Mesendoderm (in vitro differentiated cells): ENCODE data around the gene DAGLA.

Source experiments
- DNase-seq: peaks from one replicate; pipeline ENCODE4 v3.0.0; 2013
- H2AK5ac ChIP-seq: 2 replicates; pipeline ENCODE4 v1.6.1; 2013; ENCODE audit warnings: low read length, inconsistent platforms
- H2BK120ac ChIP-seq: 2 replicates; pipeline ENCODE4 v1.6.1; 2013; ENCODE audit warnings: low read depth, mild to moderate bottlenecking, low read length, moderate library complexity, mixed read lengths
- H2BK15ac ChIP-seq: replicated peaks from 2 replicates; pipeline ENCODE4 v1.6.1; 2013; ENCODE audit warnings: low read depth, mild to moderate bottlenecking, moderate library complexity
- H2BK5ac ChIP-seq: 2 replicates; pipeline ENCODE4 v1.6.1; 2013; ENCODE audit warnings: low read length, inconsistent platforms
- H3K18ac ChIP-seq: 2 replicates; pipeline ENCODE4 v1.6.1; 2013; ENCODE audit warnings: mild to moderate bottlenecking, low read length, mixed read lengths
- H3K23ac ChIP-seq: one replicate; pipeline ENCODE4 v1.6.1; 2013; ENCODE audit warnings: low read length
- H3K27ac ChIP-seq: 2 replicates; pipeline ENCODE4 v1.5.1; 2013; ENCODE audit warnings: low read depth, mild to moderate bottlenecking, inconsistent platforms, low read length, moderate library complexity
- H3K27me3 ChIP-seq: 2 replicates; pipeline ENCODE4 v1.6.1; 2013; ENCODE audit warnings: low read length, control low read depth, mild to moderate bottlenecking, inconsistent platforms; ENCODE audit not compliant: insufficient read depth, poor library complexity
- H3K36me3 ChIP-seq: 2 replicates; pipeline ENCODE4 v1.6.1; 2013; ENCODE audit warnings: low read length, inconsistent platforms; ENCODE audit not compliant: control insufficient read depth, insufficient read depth
- H3K4ac ChIP-seq: one replicate; pipeline ENCODE4 v1.6.1; 2013; ENCODE audit warnings: low read depth, mild to moderate bottlenecking, low read length, moderate library complexity
- H3K4me1 ChIP-seq: 2 replicates; pipeline ENCODE4 v1.6.1; 2013; ENCODE audit warnings: low read depth, low read length, inconsistent platforms; ENCODE audit not compliant: control insufficient read depth
- H3K4me2 ChIP-seq: 2 replicates; pipeline ENCODE4 v1.6.1; 2013; ENCODE audit warnings: low read length
- H3K4me3 ChIP-seq: 2 replicates; pipeline ENCODE4 v1.5.1; 2013; ENCODE audit warnings: mild to moderate bottlenecking, low read length
- H3K56ac ChIP-seq: one replicate; pipeline ENCODE4 v1.6.1; 2013; ENCODE audit warnings: low read length
- H3K79me1 ChIP-seq: 2 replicates; pipeline ENCODE4 v1.6.1; 2013; ENCODE audit warnings: low read length, inconsistent platforms
- H3K79me2 ChIP-seq: 2 replicates; pipeline ENCODE4 v1.6.1; 2013; ENCODE audit warnings: mild to moderate bottlenecking, low read length; ENCODE audit not compliant: control insufficient read depth, insufficient read depth
- H3K9ac ChIP-seq: 2 replicates; pipeline ENCODE4 v1.6.1; 2013; ENCODE audit warnings: low read length, inconsistent platforms
- H4K5ac ChIP-seq: one replicate; pipeline ENCODE4 v1.6.1; 2013; ENCODE audit warnings: low read length
- H4K8ac ChIP-seq: one replicate; pipeline ENCODE4 v1.6.1; 2013; ENCODE audit warnings: low read depth, mild to moderate bottlenecking, control low read depth, low read length, moderate library complexity
- WGBS: extraction: QIAGEN DNeasy Blood & Tissue Kit; methylation state at CpG from one replicate; pipeline ENCODE4 v1.1.7; 2013; ENCODE audit warnings: low lambda C conversion rate, missing lambda C conversion rate; ENCODE audit not compliant: insufficient coverage; ENCODE audit errors: extremely low coverage; 5-methylcytosine and 5-hydroxymethylcytosine counted together

DAGLA gene

GRCh38 chr11:61706452-61707400, 26.5 kb downstream of the DAGLA start:
- Histone ChIP-seq H3K79me1 (no peaks in the 10 kb centered on the region), H3K4me2 (no peak overlapping the region), H3K36me3 (no peaks in the 10 kb centered on the region), H3K56ac (no peak overlapping the region), H3K23ac (no peak overlapping the region), H2BK120ac (no peak overlapping the region), H3K27ac (no peak overlapping the region), H3K4me1 (no peaks in the 10 kb centered on the region), H3K79me2 (no peaks in the 10 kb centered on the region), H3K4ac (no peak overlapping the region), H3K18ac (no peak overlapping the region), H2AK5ac (no peak overlapping the region), H3K27me3 (no peaks in the 10 kb centered on the region), H2BK5ac (no peak overlapping the region), H4K8ac (no peak overlapping the region), H3K9ac (no peak overlapping the region), H2BK15ac (no peak overlapping the region), H3K4me3 (no peak overlapping the region), H4K5ac (no peak overlapping the region)
- DNase-seq, result no peak
- WGBS, result no CpG with 5 or more reads among the region's 27 CpGs

- no CpG with 5 or more reads among the region's 9 CpGs for WGBS
- no peaks in the 10 kb centered on the region for H3K27me3 ChIP-seq
- H3K27ac ChIP-seq, result no peak overlapping the region
- H3K18ac ChIP-seq, result no peak overlapping the region
- no peak overlapping the region for H3K9ac ChIP-seq
- no peaks in the 10 kb centered on the region for H3K79me1 ChIP-seq
- H2BK120ac ChIP-seq, result no peak overlapping the region
- no peak overlapping the region for H3K4me2 ChIP-seq
- H3K23ac ChIP-seq, result no peak overlapping the region
- no peak overlapping the region for H3K4ac ChIP-seq
- no peak overlapping the region for H4K5ac ChIP-seq
- no peak overlapping the region for H3K4me3 ChIP-seq
- no peak for DNase-seq
- no peak overlapping the region for H3K56ac ChIP-seq
- no peaks in the 10 kb centered on the region for H3K36me3 ChIP-seq
- H3K79me2 ChIP-seq, result no peaks in the 10 kb centered on the region
- H2BK15ac ChIP-seq, result no peak overlapping the region
- no peaks in the 10 kb centered on the region for H3K4me1 ChIP-seq
- no peak overlapping the region for H2AK5ac ChIP-seq
- H4K8ac ChIP-seq, result no peak overlapping the region
- H2BK5ac ChIP-seq, result no peak overlapping the region
These were observed 27.4 kb downstream of the DAGLA start for GRCh38 chr11:61707574-61707973.

DNA sequence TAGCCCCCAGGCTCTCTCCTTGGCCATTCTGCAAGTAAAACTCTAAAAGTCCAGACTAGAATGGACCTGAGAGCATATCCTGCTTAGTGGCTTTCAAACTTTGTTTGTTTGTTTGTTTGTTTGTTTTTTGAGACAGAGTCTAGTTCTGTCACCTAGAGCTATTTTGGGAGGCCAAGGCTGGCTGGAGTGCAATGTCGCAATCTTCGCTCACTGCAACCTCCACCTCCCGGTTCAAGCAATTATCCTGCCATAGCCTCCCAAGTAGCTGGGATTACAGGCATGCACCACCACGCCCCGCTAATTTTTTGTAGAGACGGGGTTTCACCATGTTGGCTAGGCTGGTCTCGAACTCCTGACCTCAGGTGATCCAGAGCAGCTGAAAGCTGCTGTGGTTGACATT, 28.9 kb downstream of the DAGLA start:
- H2BK5ac ChIP-seq, result no peak overlapping the region
- DNase-seq, result no peak
- no peaks in the 10 kb centered on the region for H3K36me3 ChIP-seq
- H3K4ac ChIP-seq, result no peak overlapping the region
- no peak overlapping the region for H2BK120ac ChIP-seq
- no peak overlapping the region for H3K18ac ChIP-seq
- no peak overlapping the region for H3K4me2 ChIP-seq
- no peaks in the 10 kb centered on the region for H3K4me1 ChIP-seq
- no peak overlapping the region for H4K5ac ChIP-seq
- no peak overlapping the region for H2AK5ac ChIP-seq
- H4K8ac ChIP-seq, result no peak overlapping the region
- H3K79me1 ChIP-seq, result no peaks in the 10 kb centered on the region
- H3K23ac ChIP-seq, result no peak overlapping the region
- no peak overlapping the region for H3K4me3 ChIP-seq
- H3K27ac ChIP-seq, result no peak overlapping the region
- H3K56ac ChIP-seq, result no peak overlapping the region
- no peaks in the 10 kb centered on the region for H3K79me2 ChIP-seq
- WGBS, result no CpG with 5 or more reads among the region's 7 CpGs
- no peak overlapping the region for H2BK15ac ChIP-seq
- no peaks in the 10 kb centered on the region for H3K27me3 ChIP-seq
- H3K9ac ChIP-seq, result no peak overlapping the region

GRCh38 chr11:61709572-61709971, 29.4 kb downstream of the DAGLA start:
- Histone ChIP-seq H3K4me3 (no peak overlapping the region), H3K18ac (no peak overlapping the region), H3K4me2 (no peak overlapping the region), H2BK120ac (no peak overlapping the region), H3K4ac (no peak overlapping the region), H3K4me1 (no peaks in the 10 kb centered on the region), H2AK5ac (no peak overlapping the region), H2BK15ac (no peak overlapping the region), H3K79me2 (no peaks in the 10 kb centered on the region), H3K27ac (no peak overlapping the region), H4K8ac (no peak overlapping the region), H3K23ac (no peak overlapping the region), H3K56ac (no peak overlapping the region), H3K27me3 (no peaks in the 10 kb centered on the region), H3K79me1 (no peaks in the 10 kb centered on the region), H3K9ac (no peak overlapping the region), H4K5ac (no peak overlapping the region), H2BK5ac (no peak overlapping the region), H3K36me3 (no peaks in the 10 kb centered on the region)
- WGBS, result no CpG with 5 or more reads among the region's 7 CpGs
- no peak for DNase-seq

DNA sequence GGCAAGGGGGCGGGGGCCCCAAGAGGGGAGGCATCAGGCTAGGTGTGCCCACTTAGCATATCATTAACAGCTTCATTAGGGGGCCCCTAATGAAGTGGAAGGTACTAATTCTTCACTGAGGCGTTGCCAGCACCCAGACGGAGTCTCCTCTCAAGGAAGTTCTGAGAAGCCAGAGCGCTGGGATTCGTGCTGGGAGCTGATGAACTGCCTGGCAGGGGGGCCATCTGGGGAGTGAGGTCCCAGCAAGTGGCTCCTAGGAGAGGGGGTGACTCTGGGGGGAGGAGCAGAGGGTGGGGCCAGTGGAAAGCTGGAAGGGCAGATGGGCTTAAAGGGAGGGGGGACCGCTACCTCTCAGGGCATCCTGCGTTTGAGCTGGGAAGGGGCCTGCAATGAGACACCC, 29.8 kb downstream of the DAGLA start:
- no CpG with 5 or more reads among the region's 7 CpGs for WGBS
- Histone ChIP-seq H3K27ac (no peak overlapping the region), H3K9ac (no peak overlapping the region), H3K4ac (no peak overlapping the region), H3K56ac (no peak overlapping the region), H2BK120ac (no peak overlapping the region), H3K4me3 (no peak overlapping the region), H2AK5ac (no peak overlapping the region), H4K8ac (no peak overlapping the region), H3K18ac (no peak overlapping the region), H2BK15ac (no peak overlapping the region), H3K79me1 (no peaks in the 10 kb centered on the region), H3K4me1 (no peaks in the 10 kb centered on the region), H2BK5ac (no peak overlapping the region), H3K4me2 (no peak overlapping the region), H3K27me3 (no peaks in the 10 kb centered on the region), H4K5ac (no peak overlapping the region), H3K36me3 (no peaks in the 10 kb centered on the region), H3K23ac (no peak overlapping the region), H3K79me2 (no peaks in the 10 kb centered on the region)
- no peak for DNase-seq

DNA sequence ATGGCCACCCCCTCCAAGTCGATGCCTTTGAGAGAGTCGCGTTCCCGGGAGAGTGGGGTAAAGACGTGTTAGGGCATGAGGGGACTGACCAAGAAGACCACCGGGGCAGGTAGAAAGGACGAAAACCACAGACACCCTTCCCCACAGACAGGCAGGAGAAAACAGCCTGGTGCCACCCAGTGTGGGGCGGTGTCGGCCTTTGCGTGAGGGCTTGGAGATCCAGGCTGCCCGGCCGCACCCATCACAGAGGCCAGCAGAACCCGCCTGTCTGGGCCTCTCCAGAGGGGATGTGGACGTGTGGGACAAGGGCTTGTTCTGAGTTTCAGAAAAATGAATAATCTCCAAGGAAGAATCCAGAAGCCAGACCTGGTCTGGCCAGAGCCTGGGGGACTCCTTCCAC, 30.8 kb downstream of the DAGLA start:
- no peak overlapping the region for H2BK5ac ChIP-seq
- WGBS, result no CpG with 5 or more reads among the region's 14 CpGs

More for the DNA sequence above, 30.8 kb downstream of the DAGLA start:
- no peak overlapping the region for H3K4me2 ChIP-seq
- no peak overlapping the region for H3K23ac ChIP-seq
- no peaks in the 10 kb centered on the region for H3K27me3 ChIP-seq
- H2BK15ac ChIP-seq, result no peak overlapping the region
- no peak overlapping the region for H3K9ac ChIP-seq
- no peaks in the 10 kb centered on the region for H3K79me1 ChIP-seq
- no peak overlapping the region for H4K5ac ChIP-seq
- H3K27ac ChIP-seq, result no peak overlapping the region
- H2AK5ac ChIP-seq, result no peak overlapping the region
- no peaks in the 10 kb centered on the region for H3K36me3 ChIP-seq
- no peaks in the 10 kb centered on the region for H3K4me1 ChIP-seq
- no peak overlapping the region for H3K56ac ChIP-seq
- H3K4me3 ChIP-seq, result no peak overlapping the region
- H4K8ac ChIP-seq, result no peak overlapping the region
- no peak for DNase-seq
- no peak overlapping the region for H3K18ac ChIP-seq
- no peaks in the 10 kb centered on the region for H3K79me2 ChIP-seq
- H2BK120ac ChIP-seq, result no peak overlapping the region
- no peak overlapping the region for H3K4ac ChIP-seq
